Heart left ventricle (tissue), 16 donors: ENCODE results near the gene ZNF185. TPM values are rescaled to one million over a fixed set of nuclear protein-coding genes. Genes with fewer than 3 reads are reported as not detected.

Source experiments
- ATAC-seq, 4 donors: fragments of 200-7000 bp; cut with Tn5 transposase; one replicate each; pipeline ENCODE4 v1.9.1; 2020 to 2022; ENCODE audit warnings: moderate library complexity in 4 of 4, mild to moderate bottlenecking in 3 of 4, moderate number of reproducible peaks in 1 of 4
- DNase-seq, 5 donors: peaks; one replicate each; pipeline ENCODE4 v3.0.0-alpha.2; 2020
- H3K27ac ChIP-seq, 12 donors: fragments of 200-600 bp; sonication (generic) in 4 of 12; one replicate each; pipeline versions ENCODE4 v1.5.0 to v1.8.0; 2016 to 2022; ENCODE audit warnings: mild to moderate bottlenecking in 2 of 12
- H3K27me3 ChIP-seq, 9 donors: fragments of 200-600 bp; sonication (generic) in 2 of 9; one replicate each; pipeline versions ENCODE4 v1.5.1 to v1.8.0; 2016 to 2022; ENCODE audit warnings: mild to moderate bottlenecking in 3 of 9
- H3K36me3 ChIP-seq, 9 donors: fragments of 200-600 bp; sonication (generic) in 2 of 9; one replicate each; pipeline versions ENCODE4 v1.5.0 to v1.8.0; 2018 to 2022; ENCODE audit warnings: mild to moderate bottlenecking in 2 of 9
- H3K4me1 ChIP-seq, 12 donors: fragments of 200-600 bp; sonication (generic) in 4 of 12; one replicate each; pipeline versions ENCODE4 v1.5.0 to v1.8.0; 2016 to 2022; ENCODE audit warnings: mild to moderate bottlenecking in 3 of 12
- H3K4me3 ChIP-seq, 12 donors: fragments of 200-600 bp; sonication (generic) in 4 of 12; one replicate each; pipeline versions ENCODE4 v1.5.0 to v1.8.0; 2017 to 2022; ENCODE audit warnings: mild to moderate bottlenecking in 9 of 12, moderate library complexity in 4 of 12
- H3K9me3 ChIP-seq, 12 donors: fragments of 200-600 bp; sonication (generic) in 4 of 12; one replicate each; pipeline versions ENCODE4 v1.5.0 to v1.8.0; 2016 to 2022; ENCODE audit warnings: mild to moderate bottlenecking in 1 of 12
- POLR2A ChIP-seq, 2 donors: fragments of 450-650 bp; IDR thresholded peaks; one replicate each; pipeline ENCODE4 v1.6.1; 2017; ENCODE audit warnings: antibody characterized with exemption in 2 of 2, mild to moderate bottlenecking in 2 of 2, moderate library complexity in 2 of 2
- WGBS, 4 donors: extraction: QIAGEN DNeasy Blood & Tissue Kit in 2 of 4; methylation state at CpG; one replicate each; pipeline versions ENCODE4 v1.1.5 to v1.1.7; 2013 to 2018; 5-methylcytosine and 5-hydroxymethylcytosine counted together
- intact Hi-C, 10 donors: fragments of 100-400 bp; cut with DNase I; formaldehyde crosslinking; loops; one replicate each; pipeline versions ENCODE4 v1.11.1 to v1.14.2; 2022
- polyA plus RNA-seq, 2 donors: library from polyadenylated mRNA; stranded (reverse); fragments of 200-250 nt; gene quantifications; one replicate each; pipeline ENCODE4 v1.2.3, GENCODE V29; 2013
- total RNA-seq, 9 donors: library from RNA; depleted of rRNA in 2 of 9; stranded (reverse); fragments of >200 nt in 2 of 9; fragmentation: NEBNext Ultra II Directional in 3 of 9; extraction: Animal tissue kit (Norgen Biotek cat#: 25700) in 3 of 9; gene quantifications; one replicate each; pipeline versions ENCODE4 v1.1.0 to v1.2.4, GENCODE V29; 2016 to 2023
- TF ChIP-seq, protein P1 (sequence below), 12 donors: fragments of 200-600 bp; sonication (generic) in 4 of 12; IDR thresholded peaks; one replicate each; pipeline versions ENCODE4 v1.5.0 to v1.8.0; 2018 to 2022; ENCODE audit warnings: antibody characterized with exemption in 12 of 12, mild to moderate bottlenecking in 5 of 12
- donor health status: ischemic (EF 13 %, LVEDD 7.1; RV severe dilation, severe dysfunction).
- donor health status: healthy with polysubstance abuse.
- donor health status: DM: no; HTN: yes; CAD: no.
- donor health status: DM: no; HTN: no; CAD: no.
- donor health status: ischemic (EF 25% LVEDD 6.9; RV normal size, moderate dysfunction).
- donor health status: ischemic (EF 25% LVEDD 5.7; RV mildly dilated, moderate dysfunction).
- donor health status: healthy.
- donor health status: DM: yes; HTN: yes; CAD: no.
- donor health status: ischemic (EF 35%, LVEDD 5.7; RV mildly dilated, moderate dysfunction).
- donor health status: nonischemic (EF 11% LVEDD 7.7; RV severe dilation, severe dysfunction).
- donor health status: DM: yes; HTN: yes; CAD: no.
- donor health status: PGD.
- donor health status: ischemic (EF 29% LVEDD 5.4; RV normal size, mild dysfunction).
- donor health status: nonischemic (EF 23%, LVEDD 6.1; RV moderate dilation, normal function).

Gene ZNF185
- total and polyA plus RNA-seq, 11 donors: 0.42 to 7.4 (median 1.8) TPM

DNA sequence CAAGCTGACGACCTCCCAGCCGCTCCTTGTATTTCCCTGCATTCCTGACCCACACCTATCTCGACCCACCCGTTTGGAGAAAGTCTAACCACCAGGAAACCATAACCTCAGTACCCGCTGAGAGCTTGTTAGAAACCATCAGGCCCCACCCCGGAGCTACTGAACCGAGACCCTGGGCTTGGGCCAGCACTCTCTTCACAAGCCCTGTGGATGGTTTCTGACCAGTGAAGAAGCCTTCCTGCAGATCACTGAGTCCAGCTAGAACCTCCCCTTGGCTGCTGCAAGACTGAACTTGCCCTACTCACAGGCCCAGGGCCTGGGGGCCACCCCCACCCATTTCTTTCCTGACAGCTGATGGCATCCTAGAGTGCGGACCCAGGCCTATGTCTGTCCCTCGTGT, 26.6 kb upstream of the ZNF185 start:
- H3K9me3 ChIP-seq: no peaks in the 10 kb centered on the region
- 74 to 90% (median 83%) methylated on average over 8 to 9 of the region's 9 CpGs for WGBS, 4 donors
- no peak overlapping the region for H3K27ac ChIP-seq
- no peak overlapping the region for H3K4me3 ChIP-seq
- intact Hi-C loops: no loop called here
- no peaks in the 10 kb centered on the region for H3K27me3 ChIP-seq
- DNase-seq: no peak
- peak in 1 of 4 donors; percentile 18 for ATAC-seq
- TF ChIP-seq, protein P1, sequence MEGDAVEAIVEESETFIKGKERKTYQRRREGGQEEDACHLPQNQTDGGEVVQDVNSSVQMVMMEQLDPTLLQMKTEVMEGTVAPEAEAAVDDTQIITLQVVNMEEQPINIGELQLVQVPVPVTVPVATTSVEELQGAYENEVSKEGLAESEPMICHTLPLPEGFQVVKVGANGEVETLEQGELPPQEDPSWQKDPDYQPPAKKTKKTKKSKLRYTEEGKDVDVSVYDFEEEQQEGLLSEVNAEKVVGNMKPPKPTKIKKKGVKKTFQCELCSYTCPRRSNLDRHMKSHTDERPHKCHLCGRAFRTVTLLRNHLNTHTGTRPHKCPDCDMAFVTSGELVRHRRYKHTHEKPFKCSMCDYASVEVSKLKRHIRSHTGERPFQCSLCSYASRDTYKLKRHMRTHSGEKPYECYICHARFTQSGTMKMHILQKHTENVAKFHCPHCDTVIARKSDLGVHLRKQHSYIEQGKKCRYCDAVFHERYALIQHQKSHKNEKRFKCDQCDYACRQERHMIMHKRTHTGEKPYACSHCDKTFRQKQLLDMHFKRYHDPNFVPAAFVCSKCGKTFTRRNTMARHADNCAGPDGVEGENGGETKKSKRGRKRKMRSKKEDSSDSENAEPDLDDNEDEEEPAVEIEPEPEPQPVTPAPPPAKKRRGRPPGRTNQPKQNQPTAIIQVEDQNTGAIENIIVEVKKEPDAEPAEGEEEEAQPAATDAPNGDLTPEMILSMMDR (IDR thresholded peaks at IDR 0.05): no peak
- no peak for TF ChIP-seq POLR2A (IDR thresholded peaks at IDR 0.05)
- no peaks in the 10 kb centered on the region for H3K4me1 ChIP-seq
- H3K36me3 ChIP-seq: peaks cover 0 to 36% (median 19%) of the 10 kb centered on the region in 9 donors

DNA sequence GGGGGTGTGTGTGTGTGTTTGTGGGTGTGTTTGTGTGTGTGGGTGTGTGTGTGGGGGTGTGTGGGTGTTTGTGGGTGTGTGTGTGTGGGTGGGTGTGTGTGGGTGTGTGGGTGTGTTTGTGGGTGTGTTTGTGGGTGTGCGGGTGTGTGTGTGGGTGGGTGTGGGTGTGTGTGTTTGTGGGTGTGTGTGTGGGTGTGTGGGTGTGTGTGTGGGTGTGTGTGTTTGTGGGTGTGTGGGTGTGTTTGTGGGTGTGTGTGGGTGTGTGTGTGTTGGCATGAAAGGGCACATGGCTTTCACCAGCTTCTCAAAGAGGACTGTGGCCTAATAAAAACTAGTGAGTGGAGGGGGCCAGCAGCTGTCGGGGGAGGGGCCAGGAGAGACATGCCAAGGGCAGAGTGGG, 25.3 kb upstream of the ZNF185 start:
- TF ChIP-seq POLR2A (IDR thresholded peaks at IDR 0.05): no peak
- TF ChIP-seq, protein P1 (IDR thresholded peaks at IDR 0.05): no peak
- Histone ChIP-seq H3K27ac (no peak overlapping the region), H3K36me3 (peaks cover 0 to 25% (median 15%) of the 10 kb centered on the region in 9 donors), H3K27me3 (peaks cover 0 to 6% (median 0%) of the 10 kb centered on the region in 9 donors), H3K9me3 (no peaks in the 10 kb centered on the region), H3K4me3 (no peak overlapping the region), H3K4me1 (no peaks in the 10 kb centered on the region)
- no peak for ATAC-seq
- WGBS, 4 donors: 40 to 94% (median 50%) methylated on average over 1 to 2 of the region's 2 CpGs
- no peak for DNase-seq
- intact Hi-C loops: no loop called here

DNA sequence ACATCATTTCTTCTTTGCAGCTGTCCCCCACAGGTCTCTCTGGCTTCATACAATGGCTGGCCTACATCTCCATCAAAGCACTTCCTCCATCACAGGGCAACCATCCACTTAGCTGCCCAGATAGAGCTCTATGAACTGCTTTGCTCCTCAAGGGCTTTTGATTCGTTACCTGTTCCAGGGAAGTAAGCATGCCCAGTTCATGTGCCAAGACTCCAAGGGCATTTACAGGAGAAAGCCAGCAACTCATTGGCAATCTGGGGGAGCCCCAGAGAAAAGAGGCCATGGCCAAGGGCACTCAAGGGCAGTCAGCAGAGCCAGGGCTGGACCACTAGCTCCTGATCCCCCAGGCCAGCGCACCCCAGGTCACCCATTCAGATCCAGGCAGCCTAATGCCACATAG, 24.5 kb upstream of the ZNF185 start:
- Histone ChIP-seq H3K4me3 (no peak overlapping the region), H3K9me3 (no peaks in the 10 kb centered on the region), H3K27ac (no peak overlapping the region), H3K4me1 (no peaks in the 10 kb centered on the region), H3K36me3 (peaks cover 0 to 18% (median 13%) of the 10 kb centered on the region in 9 donors), H3K27me3 (peaks cover 0 to 6% (median 0%) of the 10 kb centered on the region in 9 donors)
- TF ChIP-seq, protein P1 (IDR thresholded peaks at IDR 0.05): no peak
- TF ChIP-seq POLR2A (IDR thresholded peaks at IDR 0.05): no peak
- no peak for ATAC-seq
- intact Hi-C loops: no loop called here
- WGBS, 4 donors: 59 to 88% (median 74%) methylated on average over 1 to 2 of the region's 2 CpGs
- DNase-seq: no peak

DNA sequence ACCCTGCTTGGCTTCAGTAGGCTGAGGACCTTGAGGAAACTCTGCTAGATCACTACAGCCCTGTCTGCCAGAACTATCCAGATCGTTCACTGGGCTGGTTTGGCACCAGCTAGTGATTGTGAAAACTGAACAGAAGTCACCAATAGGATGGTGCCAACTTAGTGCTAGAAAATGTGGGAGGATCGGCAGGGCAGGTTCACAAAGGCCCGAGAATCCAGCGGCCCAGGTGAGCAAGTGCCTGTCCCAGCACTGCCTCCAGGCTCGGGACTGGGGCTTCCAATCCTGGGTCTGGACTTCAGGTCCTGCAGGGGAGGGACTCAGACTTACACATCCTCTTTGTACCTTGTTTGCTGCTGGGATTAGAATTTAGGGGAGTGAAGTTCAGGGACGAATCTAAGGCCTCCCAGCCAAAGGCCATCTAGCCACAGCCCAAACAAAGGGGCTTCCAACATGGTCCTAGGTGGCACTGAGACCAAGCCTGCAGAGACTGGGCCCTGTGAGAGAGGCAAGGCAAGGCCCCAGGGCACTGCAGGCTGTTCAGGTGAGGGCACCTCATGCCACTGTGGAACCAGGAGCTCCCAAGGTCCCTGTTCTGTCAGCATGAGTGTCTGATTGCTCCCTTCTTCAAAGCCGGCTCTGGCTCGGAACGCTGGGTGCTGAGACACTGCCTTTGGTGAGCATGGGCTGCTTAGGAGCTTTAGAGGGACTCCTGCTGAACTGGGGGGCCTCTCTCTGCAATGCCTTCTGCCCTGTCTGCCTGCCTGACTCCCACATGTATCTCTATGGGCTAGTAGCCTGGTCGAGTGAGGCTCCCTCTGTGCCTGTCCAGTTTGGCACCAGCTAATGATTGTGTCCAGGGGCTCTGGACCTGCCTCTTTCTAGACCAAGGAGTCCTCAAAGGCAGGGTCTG, 20.7 kb upstream of the ZNF185 start:
- Histone ChIP-seq H3K4me3 (no peak overlapping the region), H3K27ac (no peak overlapping the region), H3K9me3 (no peaks in the 10 kb centered on the region), H3K4me1 (no peaks in the 10 kb centered on the region), H3K36me3 (no peaks in the 10 kb centered on the region), H3K27me3 (peaks cover 0 to 6% (median 0%) of the 10 kb centered on the region in 9 donors)
- no peak for TF ChIP-seq POLR2A (IDR thresholded peaks at IDR 0.05)
- TF ChIP-seq, protein P1 (IDR thresholded peaks at IDR 0.05): no peak
- intact Hi-C loops: no loop called here
- no peak for ATAC-seq
- WGBS, 4 donors: 77 to 92% (median 86%) methylated on average over 8 to 10 of the region's 10 CpGs
- DNase-seq: no peak
